Natural killer cell (primary cell): ENCODE measurements around the gene CALN1. TPM values are rescaled to one million over a fixed set of nuclear protein-coding genes. Genes with fewer than 3 reads are reported as not detected.

Experiments used
- ATAC-seq, 3 donors: fragments of 150-1000 bp in 2 of 3; fragments of 200-7000 bp in 1 of 3; cut with Tn5 transposase; 1 replicate in 1 of 3; 2 replicates in 2 of 3; pipeline ENCODE4 v1.10.0; 2021; ENCODE audit warnings: mild to moderate bottlenecking in 2 of 3, moderate library complexity in 2 of 3
- DNase-seq, 2 donors: peaks; one replicate each; pipeline versions ENCODE4 v3.0.0 to v3.0.0-alpha.2; 2013 to 2021; ENCODE audit warnings: mixed read lengths in 1 of 2
- H3K27ac ChIP-seq: one replicate; pipeline ENCODE4 v1.5.1; 2013; ENCODE audit warnings: mild to moderate bottlenecking, low read length
- H3K27me3 ChIP-seq: one replicate; pipeline ENCODE4 v1.6.1; 2013; ENCODE audit warnings: low read length; ENCODE audit not compliant: control insufficient read depth, insufficient read depth
- H3K36me3 ChIP-seq: one replicate; pipeline ENCODE4 v1.6.1; 2013; ENCODE audit warnings: low read length; ENCODE audit not compliant: control insufficient read depth, insufficient read depth
- H3K4me1 ChIP-seq: one replicate; pipeline ENCODE4 v1.6.1; 2013; ENCODE audit warnings: low read length; ENCODE audit not compliant: control insufficient read depth, insufficient read depth
- H3K4me3 ChIP-seq: one replicate; pipeline ENCODE4 v1.5.1; 2013; ENCODE audit warnings: low read length
- H3K9me3 ChIP-seq: one replicate; pipeline ENCODE4 v1.6.1; 2013; ENCODE audit warnings: low read length; ENCODE audit not compliant: control insufficient read depth, insufficient read depth
- H3K27ac Mint-ChIP-seq, 2 donors: one replicate each; pipeline ENCODE4 v1.8.0; 2022; ENCODE audit warnings: mild to moderate bottlenecking in 2 of 2, mixed read lengths in 2 of 2, moderate library complexity in 1 of 2
- H3K27me3 Mint-ChIP-seq, 2 donors: one replicate each; pipeline ENCODE4 v1.8.0; 2022; ENCODE audit warnings: low read depth in 2 of 2, mixed read lengths in 2 of 2
- H3K36me3 Mint-ChIP-seq: one replicate; pipeline ENCODE4 v1.8.0; 2022; ENCODE audit warnings: mixed read lengths
- H3K4me1 Mint-ChIP-seq, 2 donors: one replicate each; pipeline ENCODE4 v1.8.0; 2022; ENCODE audit warnings: mixed read lengths in 2 of 2
- H3K4me3 Mint-ChIP-seq: one replicate; pipeline ENCODE4 v1.8.0; 2022; ENCODE audit warnings: mild to moderate bottlenecking, moderate library complexity, mixed read lengths
- H3K9me3 Mint-ChIP-seq, 2 donors: one replicate each; pipeline ENCODE4 v1.8.0; 2022; ENCODE audit warnings: mixed read lengths in 2 of 2
- CTCF ChIP-seq: fragments of 200-600 bp; IDR thresholded peaks from one replicate; pipeline ENCODE4 v1.8.0; 2022; ENCODE audit warnings: antibody characterized with exemption
- WGBS: methylation state at CpG from one replicate; pipeline ENCODE4 v1.1.7; 2013; ENCODE audit warnings: missing lambda C conversion rate; ENCODE audit not compliant: insufficient coverage; 5-methylcytosine and 5-hydroxymethylcytosine counted together
- intact Hi-C: fragments of 100-400 bp; cut with micrococcal nuclease; formaldehyde crosslinking; loops from one replicate; pipeline ENCODE4 v1.14.2; 2022
- total RNA-seq, 4 donors: library from RNA; stranded (reverse); fragments of 120-200 nt in 1 of 4; gene quantifications; one replicate each; pipeline versions ENCODE4 v1.2.3 to v1.2.4, GENCODE V29; 2013 to 2022

CALN1 gene
- total RNA-seq, 3 donors from 2014 or later (not counting 1 experiment from before 2014, with no cell fraction given): 0.18 TPM; not detected in 2

GRCh38 chr7:71775648-71776047 lies 636.5 kb downstream of the CALN1 start:
- H3K27me3 Mint-ChIP-seq: no peaks in the 10 kb centered on the region
- TF ChIP-seq CTCF: no peak
- H3K4me1 Mint-ChIP-seq: no peaks in the 10 kb centered on the region
- no peaks in the 10 kb centered on the region for H3K9me3 ChIP-seq
- no peak for DNase-seq
- H3K4me1 ChIP-seq: no peaks in the 10 kb centered on the region
- intact Hi-C loops: no loop called here
- H3K4me3 ChIP-seq: no peak overlapping the region
- no peak for ATAC-seq
- H3K27ac ChIP-seq: no peak overlapping the region
- no peaks in the 10 kb centered on the region for H3K9me3 Mint-ChIP-seq
- WGBS: 89% methylated on average over 4 of the region's 5 CpGs
- no peak overlapping the region for H3K27ac Mint-ChIP-seq
- no peak overlapping the region for H3K4me3 Mint-ChIP-seq
- no peaks in the 10 kb centered on the region for H3K36me3 Mint-ChIP-seq
- H3K27me3 ChIP-seq: no peaks in the 10 kb centered on the region
- no peaks in the 10 kb centered on the region for H3K36me3 ChIP-seq

- no peaks in the 10 kb centered on the region for H3K36me3 Mint-ChIP-seq
- no peak overlapping the region for H3K4me3 ChIP-seq
- H3K36me3 ChIP-seq: no peaks in the 10 kb centered on the region
- H3K27me3 ChIP-seq: no peaks in the 10 kb centered on the region
- H3K4me1 ChIP-seq: no peaks in the 10 kb centered on the region
- H3K9me3 Mint-ChIP-seq: no peaks in the 10 kb centered on the region
- no peaks in the 10 kb centered on the region for H3K9me3 ChIP-seq
- TF ChIP-seq CTCF: no peak
- ATAC-seq: no peak
- intact Hi-C loops: no loop called here
- no peaks in the 10 kb centered on the region for H3K27me3 Mint-ChIP-seq
- H3K27ac Mint-ChIP-seq: no peak overlapping the region
- DNase-seq: no peak
- no peak overlapping the region for H3K4me3 Mint-ChIP-seq
- 42% methylated on average over 2 of the region's 3 CpGs for WGBS
- H3K27ac ChIP-seq: no peak overlapping the region
- H3K4me1 Mint-ChIP-seq: no peaks in the 10 kb centered on the region
Measured at GRCh38 chr7:71772779-71773178, 639.4 kb downstream of the CALN1 start.

- H3K27ac Mint-ChIP-seq: no peak overlapping the region
- intact Hi-C loops: no loop called here
- H3K9me3 Mint-ChIP-seq: no peaks in the 10 kb centered on the region
- no peak overlapping the region for H3K4me3 Mint-ChIP-seq
- no peaks in the 10 kb centered on the region for H3K27me3 Mint-ChIP-seq
- no peaks in the 10 kb centered on the region for H3K4me1 ChIP-seq
- DNase-seq (no peak), ATAC-seq (no peak)
- no peak overlapping the region for H3K27ac ChIP-seq
- H3K36me3 Mint-ChIP-seq: no peaks in the 10 kb centered on the region
- H3K9me3 ChIP-seq: no peaks in the 10 kb centered on the region
- H3K36me3 ChIP-seq: no peaks in the 10 kb centered on the region
- no peak for TF ChIP-seq CTCF
- H3K27me3 ChIP-seq: no peaks in the 10 kb centered on the region
- H3K4me3 ChIP-seq: no peak overlapping the region
- H3K4me1 Mint-ChIP-seq: no peaks in the 10 kb centered on the region
- 79% methylated on average over 11 of the region's 11 CpGs for WGBS
Measured at GRCh38 chr7:71770269-71770907, 641.8 kb downstream of the CALN1 start.

- ATAC-seq: no peak
- no peak for TF ChIP-seq CTCF
- no peaks in the 10 kb centered on the region for H3K27me3 ChIP-seq
- H3K36me3 ChIP-seq: no peaks in the 10 kb centered on the region
- 88% methylated on average over 4 of the region's 4 CpGs for WGBS
- no peak overlapping the region for H3K4me3 ChIP-seq
- no peak overlapping the region for H3K27ac Mint-ChIP-seq
- no peak overlapping the region for H3K4me3 Mint-ChIP-seq
- H3K4me1 Mint-ChIP-seq: no peaks in the 10 kb centered on the region
- no peaks in the 10 kb centered on the region for H3K9me3 ChIP-seq
- intact Hi-C loops: no loop called here
- no peaks in the 10 kb centered on the region for H3K27me3 Mint-ChIP-seq
- DNase-seq: no peak
- H3K27ac ChIP-seq: no peak overlapping the region
- no peaks in the 10 kb centered on the region for H3K9me3 Mint-ChIP-seq
- no peaks in the 10 kb centered on the region for H3K36me3 Mint-ChIP-seq
- no peaks in the 10 kb centered on the region for H3K4me1 ChIP-seq
Measured at GRCh38 chr7:71769326-71769725, 642.8 kb downstream of the CALN1 start.
